ENCODE results near the gene FBXW8. TPM values are rescaled to one million over a fixed set of nuclear protein-coding genes. Genes with fewer than 3 reads are reported as not detected.

The FBXW8 gene
- total RNA-seq, 1 experiment from 2014 or later: 15.3 TPM

GRCh38 chr12:116918464-116918863 lies 7.7 kb downstream of the FBXW8 start:
- Mint-ChIP-seq H3K4me1 (peaks cover 23 to 25% of the 10 kb centered on the region in 2 experiments), H3K9me3 (no peaks in the 10 kb centered on the region), H3K4me3 (no peak overlapping the region), H3K27ac (peak overlapping the region in 1 of 3 experiments; percentile 92; a peak in 1 of 7 replicates), H3K27me3 (ENCODE audit: low read depth) (no peaks in the 10 kb centered on the region), H3K36me3 (ENCODE audit: insufficient read depth in 1 of 3, low read depth in 3 of 3) (peaks cover 0 to 6% (median 1%) of the 10 kb centered on the region in 3 experiments; a peak in 3 of 7 replicates)
- H2AK5ac ChIP-seq (ENCODE audit: insufficient read length, low read length): no peak overlapping the region
- no peak overlapping the region for H2BK12ac ChIP-seq (ENCODE audit: insufficient read length, low read depth, low read length)
- no peak overlapping the region for H2BK5ac ChIP-seq (ENCODE audit: insufficient read length, low read length)
- H3K9me3 ChIP-seq (ENCODE audit: control insufficient read depth, low read depth, low read length): no peaks in the 10 kb centered on the region
- H3T11ph ChIP-seq (ENCODE audit: low read length): no peak overlapping the region
- no peak overlapping the region for H2BK20ac ChIP-seq (ENCODE audit: low read depth, low read length, poor library complexity, severe bottlenecking)
- no peak overlapping the region for H3K4ac ChIP-seq (ENCODE audit: low read depth, low read length)
- H3K9ac ChIP-seq (ENCODE audit: extremely low read depth, insufficient read length, low read length): no peak overlapping the region
- no peak overlapping the region for H3K27ac ChIP-seq (ENCODE audit: insufficient read length, low read depth, low read length)
- H3K23me2 ChIP-seq (ENCODE audit: insufficient read length, low read depth, low read length, poor library complexity, severe bottlenecking): no peaks in the 10 kb centered on the region
- no peaks in the 10 kb centered on the region for H4K20me1 ChIP-seq (ENCODE audit: control insufficient read depth, insufficient read depth, insufficient read length)
- WGBS (ENCODE audit: extremely low coverage, insufficient read length, low lambda C conversion rate): no CpG with 5 or more reads among the region's 2 CpGs
- H3K18ac ChIP-seq (ENCODE audit: insufficient read length, low read depth, low read length): no peak overlapping the region
- H3K79me1 ChIP-seq (ENCODE audit: insufficient read depth, low read depth, low read length, poor library complexity, severe bottlenecking): no peaks in the 10 kb centered on the region
- TF ChIP-seq CTCF (conservative IDR thresholded peaks at IDR 0.05): no peak
- H3K27me3 ChIP-seq (ENCODE audit: insufficient read depth, low read length): no peaks in the 10 kb centered on the region
- H3K56ac ChIP-seq (ENCODE audit: insufficient read length, low read depth, low read length): no peak overlapping the region
- H3K79me2 ChIP-seq (ENCODE audit: insufficient read depth, low read length): no peaks in the 10 kb centered on the region
- no peak overlapping the region for H4K5ac ChIP-seq (ENCODE audit: insufficient read length, low read depth, low read length)
- H3K23ac ChIP-seq (ENCODE audit: insufficient read length, low read depth, low read length): no peak overlapping the region
- no peak overlapping the region for H3K14ac ChIP-seq (ENCODE audit: insufficient read depth, low read length)
- H4K91ac ChIP-seq (ENCODE audit: insufficient read length, low read depth, low read length): no peak overlapping the region
- H3K4me2 ChIP-seq (ENCODE audit: insufficient read depth, insufficient read length, low read length): no peak overlapping the region
- H2AFZ ChIP-seq (ENCODE audit: low read length): no peak overlapping the region
- H3K4me1 ChIP-seq (ENCODE audit: insufficient read depth, low read length): no peaks in the 10 kb centered on the region
- no peak overlapping the region for H4K8ac ChIP-seq (replicated peaks; ENCODE audit: insufficient read length, low read depth, low read length)
- H2BK120ac ChIP-seq (ENCODE audit: low read depth, low read length, poor library complexity, severe bottlenecking): no peak overlapping the region
- DNase-seq: no peak
- no peak overlapping the region for H2BK15ac ChIP-seq (ENCODE audit: low read depth, low read length)
